Lung microvascular endothelial cell (primary cell): Measurements from ENCODE around the gene SYT1. TPM values are rescaled to one million over a fixed set of nuclear protein-coding genes. Genes with fewer than 3 reads are reported as not detected.

ENCODE experiments used
- DNase-seq, 2 donors: peaks; one replicate each; pipeline versions ENCODE4 v3.0.0 to v3.0.0-alpha.2; 2010; ENCODE audit warnings: low read depth in 2 of 2
- total RNA-seq: library from RNA; depleted of rRNA; stranded (reverse); fragments of >200 nt; gene quantifications from 2 replicates; pipeline ENCODE4 v1.2.1, GENCODE V29; 2014

SYT1 gene
- total RNA-seq, 1 donor from 2014 or later: 5.4 TPM

DNA sequence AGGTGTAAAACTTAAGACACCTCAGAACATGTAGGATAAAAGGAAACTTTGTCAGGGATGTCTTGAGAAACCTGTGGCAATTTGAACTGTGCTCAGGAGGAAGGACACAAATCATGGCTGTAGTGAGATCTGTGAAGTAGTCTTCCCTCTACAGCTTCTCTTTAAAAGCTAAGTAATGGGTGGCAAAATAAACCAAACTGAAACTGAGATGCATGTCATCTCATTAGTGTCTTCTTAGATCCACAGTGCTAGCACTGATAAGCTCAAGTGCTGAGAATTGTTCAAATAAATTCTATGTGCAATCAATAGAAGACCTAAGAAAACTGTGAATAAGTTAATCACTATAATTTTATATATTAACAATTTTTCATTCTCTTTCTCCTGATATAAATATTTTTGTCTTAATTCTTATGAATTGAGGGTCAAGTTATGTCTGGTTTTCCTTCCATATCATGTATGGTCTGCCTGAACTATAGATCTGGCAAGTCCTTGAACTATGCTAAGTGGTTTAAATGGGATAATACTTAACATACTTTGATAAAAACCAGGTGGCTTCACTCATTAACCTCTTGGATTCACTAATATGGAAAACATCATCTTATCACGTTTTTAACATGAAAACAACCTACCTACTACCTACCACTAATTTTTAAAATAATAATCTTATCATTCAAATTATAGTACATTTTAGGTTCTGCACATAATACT lies 27.2 kb downstream of the SYT1 start:
- DNase-seq: no peak

GRCh38 chr12:78898416-78898815 lies 33.8 kb downstream of the SYT1 start:
- DNase-seq: peak; percentile 25 to 79

- DNase-seq: no peak
Observed at GRCh38 chr12:78914859-78915331, 50.3 kb downstream of the SYT1 start.

DNA sequence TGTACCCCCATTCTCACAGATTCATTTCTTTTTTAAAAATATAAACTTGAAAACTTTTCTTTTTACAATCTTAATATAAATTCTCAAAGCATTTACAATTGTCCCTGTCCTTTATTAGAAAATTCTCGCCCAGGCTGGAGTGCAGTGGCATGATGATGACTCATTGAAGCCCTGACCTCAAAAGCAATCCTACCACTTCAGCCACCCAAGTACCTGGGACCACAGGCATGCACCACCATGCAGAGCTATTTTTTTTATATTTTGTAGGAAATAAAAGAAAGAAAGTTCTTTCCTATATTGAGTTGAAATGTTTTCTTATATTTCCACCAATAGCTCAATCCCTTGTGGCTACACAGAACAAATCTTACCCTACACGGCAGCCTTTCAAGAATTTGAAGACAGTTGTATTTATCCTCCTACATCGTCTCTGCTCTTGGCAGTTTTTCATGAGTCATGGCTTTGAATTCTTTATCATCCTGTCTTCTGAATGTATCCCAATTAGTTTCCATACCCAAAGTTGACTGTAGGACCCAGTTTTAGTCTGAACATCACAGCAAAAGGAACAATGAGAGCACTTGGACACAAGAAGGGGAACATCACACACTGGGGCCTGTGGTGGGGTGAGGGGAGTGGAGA lies 52.4 kb downstream of the SYT1 start:
- no peak for DNase-seq

DNA sequence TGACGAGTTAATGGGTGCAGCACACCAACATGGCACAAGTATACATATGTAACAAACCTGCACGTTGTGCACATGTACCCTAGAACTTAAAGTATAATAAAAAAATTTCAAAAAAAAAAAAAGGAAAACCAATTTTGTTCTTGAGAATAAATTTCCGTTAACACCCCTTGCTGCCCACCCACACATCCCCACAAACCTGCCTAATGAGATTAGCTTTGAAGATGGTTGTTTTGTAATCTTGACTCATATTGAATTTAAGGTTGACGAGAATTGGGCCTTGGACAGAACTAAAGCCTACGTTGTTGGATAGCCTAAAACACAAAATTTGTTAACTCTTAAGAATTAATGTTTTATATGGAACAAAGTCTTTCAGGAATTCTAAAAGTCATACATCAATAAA lies 52.9 kb downstream of the SYT1 start:
- no peak for DNase-seq

- DNase-seq: no peak
Observed at GRCh38 chr12:78918268-78918667, 53.7 kb downstream of the SYT1 start.

DNA sequence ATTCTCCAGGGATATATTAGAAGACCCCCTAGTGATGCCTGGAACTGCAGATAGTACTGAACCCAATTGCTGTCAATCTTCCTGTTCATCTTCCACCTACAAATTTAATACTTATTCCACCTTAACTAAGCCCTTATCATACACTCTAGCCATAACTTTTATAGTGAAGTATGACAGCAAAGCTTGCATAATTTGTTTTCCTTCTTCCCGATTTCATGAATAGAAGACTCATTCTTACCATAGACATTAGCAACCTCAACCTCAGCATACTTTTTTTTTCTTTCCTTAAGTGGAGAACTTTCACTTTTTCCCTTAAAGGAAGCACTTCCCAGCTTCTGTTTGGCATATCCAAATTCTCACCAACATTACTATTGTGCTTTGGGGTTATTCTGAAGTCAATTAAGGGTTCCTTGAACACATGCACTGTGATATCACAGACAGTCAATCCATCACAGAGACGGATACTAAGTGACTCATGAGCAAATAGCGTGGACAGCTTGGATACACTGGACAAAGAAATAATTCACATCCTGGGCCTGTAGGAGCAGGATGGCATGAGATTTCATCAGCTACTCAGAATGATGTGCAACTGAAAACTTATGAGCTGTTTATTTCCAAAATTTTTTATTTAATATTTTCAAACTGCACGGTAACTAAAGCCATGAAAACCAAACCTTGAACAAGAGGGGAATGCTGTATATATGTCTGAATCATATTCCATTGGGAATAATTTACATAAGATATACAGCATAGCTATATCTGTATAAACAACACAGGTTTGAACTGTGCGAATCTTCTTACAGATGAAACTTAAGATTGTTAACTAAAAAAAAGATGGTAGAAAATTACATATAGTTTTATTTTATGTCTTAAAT lies 63.9 kb downstream of the SYT1 start:
- DNase-seq: peak in 1 of 2 donors; percentile 96

GRCh38 chr12:78929075-78929418 lies 64.5 kb downstream of the SYT1 start:
- DNase-seq: peak in 1 of 2 donors; percentile 29

DNA sequence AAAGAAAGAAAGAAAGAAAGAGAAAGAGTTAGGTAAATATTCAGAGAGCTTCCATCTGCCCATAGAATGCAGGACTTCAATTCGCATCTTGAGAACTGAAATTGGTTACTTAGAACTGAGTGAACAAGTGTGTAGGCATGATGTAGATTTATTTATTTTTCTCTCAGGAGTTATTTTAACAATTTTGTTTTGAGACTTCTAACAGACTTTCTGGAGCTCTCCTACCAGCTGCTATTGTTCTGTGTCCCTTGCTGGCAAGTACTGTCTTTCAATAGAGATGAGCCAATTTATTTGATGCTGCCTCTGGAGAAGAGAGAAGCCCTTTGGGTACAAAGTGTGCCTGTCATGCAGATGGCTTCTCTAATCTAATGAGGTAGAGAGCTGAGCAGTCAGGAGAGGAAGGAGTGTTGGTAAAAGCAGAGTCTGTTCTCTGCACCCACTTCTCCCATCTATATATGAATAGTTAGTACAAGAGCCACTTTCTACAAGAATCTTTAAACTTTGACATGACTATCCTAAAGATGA lies 67.0 kb downstream of the SYT1 start:
- DNase-seq: no peak

- DNase-seq: no peak
Observed at GRCh38 chr12:78933014-78933413, 68.4 kb downstream of the SYT1 start.

GRCh38 chr12:78938341-78939084 lies 73.9 kb downstream of the SYT1 start:
- no peak for DNase-seq

DNA sequence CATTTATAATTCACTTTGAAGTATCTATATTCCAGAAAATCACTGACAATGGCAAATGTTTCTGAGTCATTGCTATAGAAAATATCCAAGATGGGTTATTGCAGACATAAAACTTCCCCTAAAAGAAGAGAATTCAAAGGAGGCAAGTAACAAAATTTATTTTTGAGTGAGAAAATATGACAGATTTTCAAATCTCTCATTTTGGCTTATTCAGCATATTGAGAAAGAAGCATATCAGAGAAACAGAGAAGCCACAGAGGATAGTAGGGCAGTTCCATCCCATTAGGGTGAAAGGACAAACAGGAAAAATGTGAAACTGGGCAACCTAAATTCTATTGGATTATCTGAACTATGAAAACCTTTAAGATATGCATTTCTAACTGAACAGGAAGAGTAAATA lies 85.0 kb downstream of the SYT1 start:
- no peak for DNase-seq

GRCh38 chr12:78951803-78952551 lies 87.4 kb downstream of the SYT1 start:
- peak; percentile 7 to 43 for DNase-seq

DNA sequence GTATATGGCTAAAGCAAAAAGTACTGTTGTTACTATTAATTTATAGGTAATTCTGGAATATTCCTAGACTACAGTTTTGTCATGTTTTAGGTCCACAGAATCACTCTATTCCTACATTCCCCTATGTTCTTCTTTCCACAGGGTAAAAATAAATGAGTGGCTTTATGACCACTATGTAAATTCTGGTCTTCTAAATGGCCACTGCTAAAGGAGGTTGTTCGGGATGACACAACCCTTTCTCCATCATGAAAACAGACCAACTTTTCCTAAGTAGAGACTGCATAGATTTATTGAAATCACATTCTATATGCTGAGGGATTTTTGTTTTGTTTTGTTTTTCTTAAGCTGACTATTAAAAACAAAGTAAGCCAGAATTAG lies 88.0 kb downstream of the SYT1 start:
- DNase-seq: no peak

- DNase-seq: no peak
Observed at GRCh38 chr12:78958941-78959340, 94.4 kb downstream of the SYT1 start.

GRCh38 chr12:78959556-78959955 lies 95.0 kb downstream of the SYT1 start:
- DNase-seq: peak in 1 of 2 donors; percentile 1

GRCh38 chr12:78961171-78961570 lies 96.6 kb downstream of the SYT1 start:
- no peak for DNase-seq

DNA sequence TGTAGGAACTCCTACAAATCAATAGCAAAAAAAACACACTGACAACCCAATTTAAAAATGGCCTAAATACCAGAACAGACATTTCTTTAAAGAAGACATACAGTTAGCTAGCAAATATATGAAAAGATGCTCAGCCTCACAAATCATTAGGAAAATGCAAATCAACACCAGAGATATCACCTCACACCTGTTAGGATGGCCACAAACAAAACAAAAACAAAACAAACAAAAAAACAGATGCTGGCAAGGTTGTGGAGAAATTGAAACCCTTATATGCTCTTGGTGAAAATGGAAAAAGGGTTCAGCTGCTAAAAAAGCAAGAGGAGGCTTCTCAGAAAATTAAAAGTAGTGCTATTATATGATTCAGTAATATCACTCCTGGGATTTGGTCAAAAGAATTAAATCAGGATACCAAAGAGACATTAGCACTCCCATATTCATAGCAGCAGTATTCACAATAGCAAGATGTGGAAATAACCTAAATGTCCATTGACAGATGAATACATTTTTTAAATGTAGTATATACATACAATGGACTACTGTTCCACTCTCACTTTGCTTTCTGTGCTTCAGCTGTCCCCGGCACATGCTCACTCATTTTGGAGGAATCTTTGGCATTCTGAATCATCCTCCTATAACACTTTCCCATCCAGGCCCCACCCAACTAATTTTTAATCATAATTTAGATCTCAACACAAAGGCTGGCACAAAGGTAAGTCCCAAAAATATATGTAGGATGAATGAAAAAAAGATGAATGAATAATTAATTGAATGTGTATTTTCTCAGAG lies 99.1 kb downstream of the SYT1 start:
- peak in 1 of 2 donors; percentile 6 for DNase-seq

GRCh38 chr12:78964521-78964920 lies 99.9 kb downstream of the SYT1 start:
- no peak for DNase-seq

DNA sequence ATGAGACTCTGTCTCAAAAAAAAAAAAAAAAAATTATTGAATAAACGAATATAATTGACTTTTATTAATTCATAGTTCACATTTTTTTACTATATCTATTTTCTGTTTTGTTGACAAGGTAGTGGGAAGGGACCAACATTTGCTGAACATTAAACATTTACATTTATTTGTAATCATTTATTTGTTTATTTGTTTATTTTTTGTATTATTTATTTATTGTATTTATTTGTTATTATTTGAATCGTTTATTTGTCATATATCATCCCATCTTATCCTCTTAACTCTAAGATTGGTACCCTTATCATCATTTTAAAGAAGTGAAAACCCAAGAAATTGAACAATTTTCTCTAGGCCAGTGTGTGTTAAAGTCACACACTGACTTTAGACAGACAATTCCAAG lies 101.5 kb downstream of the SYT1 start:
- no peak for DNase-seq
